ENCODE measurements around the gene GALNT14.

GALNT14 gene

DNA sequence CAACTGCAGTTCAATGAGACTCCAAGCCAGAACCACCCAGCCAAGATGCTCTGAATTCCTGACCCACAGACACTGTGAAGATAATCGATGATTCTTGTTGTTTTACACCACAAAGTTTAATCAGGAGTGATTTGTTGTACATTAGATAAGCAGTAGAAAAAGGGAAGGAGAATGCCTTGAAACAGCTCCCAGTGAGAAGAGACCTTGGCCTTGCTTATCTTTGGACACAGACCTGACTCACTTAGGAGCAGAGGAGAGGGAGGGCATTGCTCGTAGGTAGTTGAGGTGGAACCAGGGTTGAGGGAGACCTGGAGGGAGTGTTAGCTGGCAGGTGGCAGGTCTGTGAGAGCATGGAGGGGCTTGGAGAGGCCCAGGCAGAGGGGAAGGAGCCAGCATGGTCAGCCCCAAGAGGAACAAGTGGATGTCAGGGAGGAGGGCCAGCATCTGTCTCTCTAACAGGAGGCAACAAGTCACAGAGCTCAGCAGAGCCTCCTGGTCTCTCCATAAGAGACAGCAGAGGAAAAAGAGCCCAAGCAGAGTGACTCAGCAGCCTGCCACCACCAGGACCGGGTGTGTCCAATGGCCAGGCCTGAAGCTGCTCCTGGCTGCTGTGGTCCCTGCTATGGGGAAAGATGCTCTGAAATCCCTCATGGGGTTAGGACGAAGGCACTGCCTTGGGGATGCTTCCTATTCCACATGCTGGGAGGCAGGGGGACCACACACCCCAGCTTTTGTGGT, 169.4 kb downstream of the GALNT14 start:
- no peak for DNase-seq

DNA sequence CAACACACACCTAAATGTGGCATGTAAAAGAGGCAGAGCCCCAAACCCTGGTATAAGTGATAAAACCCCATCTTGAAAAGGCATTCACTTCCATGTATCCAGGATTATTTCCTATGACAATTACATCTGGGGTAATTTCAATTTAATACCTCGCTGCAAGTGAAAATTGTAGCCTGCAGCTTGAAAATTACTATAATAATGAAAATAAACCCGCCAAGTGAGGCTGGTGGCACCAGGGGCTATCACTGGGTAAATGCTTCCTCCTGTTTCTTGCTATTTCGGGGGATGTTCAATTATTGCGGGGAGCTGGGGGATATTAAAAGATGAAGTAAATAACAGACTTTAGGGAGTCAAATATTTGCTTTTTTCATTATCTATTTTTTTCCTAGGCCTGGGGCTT, 171.5 kb downstream of the GALNT14 start:
- no peak for DNase-seq

- no peak for DNase-seq
Observed at GRCh38 chr2:30965022-30965531, 173.2 kb downstream of the GALNT14 start.

- DNase-seq = no peak
Observed at GRCh38 chr2:30964334-30965005, 173.8 kb downstream of the GALNT14 start.

DNA sequence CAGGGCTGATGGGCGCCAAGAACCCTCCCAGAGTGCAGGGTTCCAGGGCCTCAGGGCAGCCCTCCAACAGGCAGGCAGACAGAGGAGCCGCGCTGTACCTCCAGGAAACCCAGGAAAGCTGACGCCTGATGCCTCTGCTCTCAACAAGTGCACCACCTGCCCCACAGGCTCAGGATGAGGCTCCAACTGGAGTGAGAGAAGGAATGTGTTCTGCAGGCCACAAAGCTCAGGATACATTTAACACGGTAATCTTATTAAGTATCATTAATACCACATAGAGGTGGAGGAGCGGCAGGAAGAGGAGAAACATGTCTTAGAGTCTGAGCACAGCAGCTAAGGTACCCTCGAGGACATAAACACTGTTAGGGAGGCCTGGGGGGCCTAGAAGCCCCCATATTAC, 175.1 kb downstream of the GALNT14 start:
- no peak for DNase-seq

- DNase-seq = no peak
Observed at GRCh38 chr2:30960213-30960612, 178.0 kb downstream of the GALNT14 start.

DNA sequence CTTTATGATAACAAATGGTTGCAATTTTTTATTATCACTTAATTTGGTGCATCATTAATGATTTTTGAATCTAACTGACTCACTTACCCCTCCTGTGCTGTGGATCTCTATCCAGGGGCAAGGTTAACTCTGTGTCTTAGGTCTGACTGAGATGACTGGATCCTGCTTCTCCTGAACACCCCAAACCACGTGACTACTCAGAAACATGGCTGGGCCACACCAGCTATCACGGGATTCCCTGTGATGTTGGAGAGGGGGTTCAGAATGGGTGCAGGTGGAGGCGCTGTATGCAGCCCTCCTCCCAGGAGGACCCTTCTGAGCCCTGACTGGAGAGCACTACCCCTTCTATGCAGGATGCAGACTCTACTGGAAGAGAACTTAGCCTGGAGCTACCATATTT, 178.6 kb downstream of the GALNT14 start:
- no peak for DNase-seq

DNA sequence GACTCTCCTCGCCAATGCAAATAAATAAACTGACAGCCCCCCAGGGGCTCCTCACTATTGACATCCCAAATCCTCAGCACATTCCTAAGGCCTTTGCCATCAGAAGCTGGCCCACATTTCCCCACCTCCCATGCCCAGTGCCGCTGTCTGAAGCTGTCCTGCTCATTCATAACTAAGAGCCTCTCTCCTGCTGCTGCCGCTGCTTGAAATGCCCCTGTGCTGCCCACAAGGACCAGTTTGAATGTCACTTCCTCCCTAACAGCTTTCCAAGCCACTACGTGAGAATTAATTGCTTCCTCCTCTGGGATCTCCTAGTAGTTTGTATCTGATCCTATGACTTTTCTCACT, 179.3 kb downstream of the GALNT14 start:
- DNase-seq = no peak

DNA sequence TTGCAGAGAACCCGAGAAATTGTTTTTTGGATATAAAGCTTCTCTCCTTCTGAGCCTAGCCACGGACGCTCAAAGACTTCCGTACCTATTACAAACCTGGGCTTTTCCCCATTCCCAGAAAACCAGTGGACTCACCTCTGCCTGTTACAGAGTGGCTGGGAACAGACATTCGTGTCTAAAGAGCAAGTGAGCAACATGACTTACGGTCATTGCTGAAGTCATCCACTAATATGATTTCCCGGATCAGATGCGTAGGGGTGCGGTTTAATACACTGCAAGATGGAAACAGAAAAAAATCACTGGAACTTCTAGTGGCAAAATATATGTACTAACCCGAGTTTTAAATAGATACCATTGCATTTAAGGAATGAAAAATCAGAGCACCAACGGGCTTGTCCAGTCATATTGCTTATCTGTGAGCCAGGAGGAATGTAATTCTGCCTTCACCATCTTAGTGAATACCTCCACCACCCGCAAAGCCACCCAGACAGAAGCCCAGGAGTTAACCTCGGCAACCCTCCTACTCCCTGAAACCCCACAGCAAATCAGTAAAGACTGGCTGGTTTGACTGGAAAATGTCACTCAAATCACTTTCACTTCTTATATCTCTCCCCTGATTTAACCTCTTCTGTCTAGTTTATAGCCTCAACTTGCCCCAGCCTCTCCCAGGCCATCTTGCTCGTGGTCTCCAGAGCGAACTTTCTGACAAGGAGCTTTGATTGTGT, 179.9 kb downstream of the GALNT14 start:
- no peak for DNase-seq

- no peak for DNase-seq
Observed at GRCh38 chr2:30957591-30957990, 180.6 kb downstream of the GALNT14 start.

GRCh38 chr2:30956995-30957394, 181.2 kb downstream of the GALNT14 start:
- no peak for DNase-seq

DNA sequence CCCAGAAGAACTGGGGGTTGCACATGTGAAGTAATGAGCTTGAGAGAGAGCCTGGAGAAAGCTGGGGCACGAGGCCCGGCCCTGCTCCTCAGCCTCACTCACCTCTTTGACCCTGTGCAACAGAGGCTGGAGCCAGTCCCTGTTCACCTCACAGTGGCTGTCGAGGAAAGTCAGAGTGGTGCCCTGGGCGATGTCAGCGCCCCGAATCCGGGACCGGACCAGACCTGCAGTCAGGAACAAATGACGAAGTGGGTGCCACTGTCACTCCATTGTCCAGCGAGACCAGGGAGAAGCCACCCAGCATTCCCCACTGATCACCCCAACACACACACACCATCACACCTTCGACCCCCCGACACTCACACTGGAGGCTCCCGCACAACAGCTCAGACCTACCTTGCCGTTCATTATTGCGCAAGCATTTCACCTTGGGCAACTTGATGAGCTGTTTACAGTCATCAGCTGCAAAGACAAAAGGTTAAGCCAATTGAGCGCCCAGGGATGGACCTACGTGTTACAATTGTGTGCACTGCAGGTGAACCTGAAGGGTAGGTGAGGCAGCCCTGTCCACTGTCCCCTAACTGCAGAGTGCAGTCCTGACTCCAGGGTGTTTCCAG, 182.6 kb downstream of the GALNT14 start:
- DNase-seq = no peak

- DNase-seq = no peak
Observed at GRCh38 chr2:30950339-30950738, 187.9 kb downstream of the GALNT14 start.

DNA sequence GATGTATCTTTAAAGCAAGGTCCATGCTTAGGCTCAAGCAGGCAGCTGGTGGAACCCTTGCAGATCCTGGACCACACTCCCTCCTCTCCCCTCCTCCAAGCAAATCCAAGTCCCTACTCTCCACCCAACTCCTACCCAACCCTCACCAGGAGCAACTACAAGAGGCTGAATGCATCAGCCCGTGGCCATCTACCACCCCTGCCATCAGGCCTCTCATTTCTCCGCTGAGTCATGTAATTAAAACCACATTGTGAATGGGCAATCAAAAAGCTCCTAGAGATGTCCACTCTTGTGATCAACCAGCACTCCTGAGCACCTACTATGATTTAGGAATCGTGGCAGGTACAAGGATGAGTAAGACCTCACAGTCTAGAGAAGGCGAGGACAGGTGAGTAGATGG, 188.8 kb downstream of the GALNT14 start:
- no peak for DNase-seq

DNA sequence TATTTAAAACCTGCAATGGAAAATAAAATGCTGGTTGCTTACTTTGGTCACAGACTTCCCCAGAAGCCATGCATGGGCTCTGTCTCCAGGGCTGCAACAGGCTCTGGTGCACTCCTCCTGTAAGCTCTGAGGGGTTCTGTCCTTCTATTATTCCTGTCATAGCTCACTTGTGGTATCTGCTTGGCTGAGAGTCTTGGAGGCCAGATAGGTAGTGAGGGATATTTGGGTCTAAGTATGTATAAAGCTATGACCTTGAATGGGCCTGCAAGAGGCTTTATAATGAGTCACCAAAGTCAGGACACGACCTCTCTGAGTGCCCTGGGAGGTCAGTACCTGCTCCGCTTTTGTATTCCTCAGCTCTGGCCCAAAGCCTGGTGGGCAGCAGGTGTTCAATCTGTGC, 189.4 kb downstream of the GALNT14 start:
- DNase-seq = no peak

- DNase-seq = no peak
Observed at GRCh38 chr2:30948130-30948529, 190.1 kb downstream of the GALNT14 start.

GRCh38 chr2:30947686-30948085, 190.6 kb downstream of the GALNT14 start:
- DNase-seq = no peak

GRCh38 chr2:30942419-30942818, 195.8 kb downstream of the GALNT14 start:
- no peak for DNase-seq

GRCh38 chr2:30940839-30941238, 197.4 kb downstream of the GALNT14 start:
- no peak for DNase-seq

- DNase-seq = no peak
Observed at GRCh38 chr2:30939364-30939763, 198.9 kb downstream of the GALNT14 start.

GRCh38 chr2:30938196-30938595, 200.0 kb downstream of the GALNT14 start:
- DNase-seq = no peak

- no peak for DNase-seq
Observed at GRCh38 chr2:30936977-30937376, 201.3 kb downstream of the GALNT14 start.

DNA sequence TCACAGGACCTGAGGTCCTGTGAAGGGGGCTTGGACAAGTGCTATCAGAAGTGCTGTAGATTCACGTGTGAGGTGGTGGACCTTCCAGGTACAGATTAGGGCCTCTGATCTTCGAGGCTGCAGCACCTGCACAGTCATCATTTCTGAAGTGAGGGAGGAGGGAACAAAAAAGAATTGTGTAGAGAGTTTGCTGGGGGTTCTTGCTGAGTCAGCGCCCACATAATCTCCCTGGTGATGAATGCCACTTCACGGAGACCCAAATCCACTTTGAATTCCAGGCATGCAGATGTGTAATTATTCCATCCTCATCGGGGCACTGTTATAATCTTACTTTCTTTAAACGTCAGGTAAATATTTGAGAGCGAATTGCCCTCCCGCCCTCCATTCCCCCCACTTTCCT, 202.4 kb downstream of the GALNT14 start:
- DNase-seq = no peak

DNA sequence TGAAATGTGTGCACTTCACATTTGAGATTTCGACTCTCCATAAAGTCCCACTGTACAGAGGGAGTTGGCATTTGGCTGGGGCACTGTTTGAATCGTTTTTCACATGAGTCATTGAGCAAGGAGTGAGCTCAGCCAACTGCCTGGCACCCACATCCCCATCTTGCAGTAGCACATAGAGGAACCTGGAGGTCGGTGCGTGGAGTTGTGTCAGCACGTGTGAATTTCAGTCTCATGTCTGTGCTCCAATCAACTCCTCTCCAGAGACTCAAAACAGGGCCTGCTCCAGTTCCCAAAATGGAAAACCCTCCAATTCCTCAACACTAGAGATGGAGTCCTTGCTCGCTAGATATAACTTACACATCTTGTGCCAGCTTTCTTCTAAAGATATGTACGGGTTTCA, 204.2 kb downstream of the GALNT14 start:
- no peak for DNase-seq

Data from activated effector memory CD4-positive, alpha-beta T cell treated with anti-CD3 and anti-CD28 coated beads, Interleukin-2, amount 50 U/mL, for 16 hours (primary cell).